HG03558 (cell line): ENCODE measurements around the gene TMEM129.
"Not testable (repeated sequence)": the region's sequence is repeated elsewhere in the genome, so short reads cannot be mapped to it uniquely, and the experiment has no call there.

Experiments used
- ATAC-seq: cut with Tn5 transposase; IDR thresholded peaks from one replicate; pipeline ENCODE4 v1.9.1; 2021; ENCODE audit warnings: moderate number of reproducible peaks; ENCODE audit not compliant: unreplicated experiment; ENCODE audit errors: extremely low read depth

The TMEM129 gene

DNA sequence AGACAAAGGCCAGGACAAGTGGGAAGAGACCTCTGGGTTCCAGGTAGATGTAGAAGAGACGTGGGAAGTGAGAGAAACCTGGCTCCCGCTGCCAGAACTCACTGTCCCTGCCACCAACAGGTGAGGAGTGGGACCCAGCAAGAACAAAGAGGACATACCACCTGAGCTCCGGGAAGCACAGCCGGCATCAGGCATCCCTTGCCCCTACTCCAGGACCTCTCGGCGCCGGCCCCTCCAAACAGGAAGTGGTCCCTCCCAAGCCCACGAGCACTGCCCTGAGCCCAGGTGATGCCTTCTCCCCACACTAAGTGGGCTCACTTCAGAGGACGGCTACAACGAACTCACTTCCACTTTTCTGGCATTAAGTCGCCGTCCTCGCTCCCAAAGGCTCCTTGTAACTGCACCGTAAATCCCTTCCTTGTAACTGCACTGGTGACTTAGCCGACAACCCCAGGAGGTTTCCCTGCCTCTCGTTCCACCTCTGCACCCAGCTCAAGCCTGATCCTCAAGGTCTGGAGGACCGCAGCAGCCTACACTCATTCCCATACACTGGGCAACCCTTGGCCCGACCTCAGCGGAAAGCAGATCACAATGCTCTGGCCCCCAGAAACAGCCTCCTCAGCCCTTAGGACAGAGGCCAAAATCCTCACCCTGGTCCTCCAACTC lies 45.9 kb downstream of the TMEM129 start:
- ATAC-seq, result no peak

DNA sequence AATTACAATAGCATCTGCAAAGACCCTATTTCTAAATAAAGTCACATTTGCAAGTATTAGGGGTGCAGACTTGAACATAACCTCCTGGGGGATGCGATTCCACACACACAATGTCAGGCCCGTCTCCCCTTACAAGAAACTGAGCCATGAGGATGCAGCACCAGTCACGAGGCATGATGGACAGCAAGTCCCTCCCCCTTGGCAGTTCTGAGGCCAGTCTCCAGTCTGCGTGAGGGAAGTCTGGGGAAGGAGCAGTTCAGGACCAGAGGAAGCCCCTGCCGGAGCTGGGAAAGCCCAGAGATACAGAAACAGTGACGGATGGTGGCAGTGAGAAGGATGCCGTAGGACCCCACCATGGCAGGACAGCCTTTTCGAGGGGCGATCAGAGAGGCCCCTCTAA lies 46.4 kb downstream of the TMEM129 start:
- ATAC-seq, result no peak

GRCh38 chr4:1673671-1674070 lies 47.5 kb downstream of the TMEM129 start:
- ATAC-seq, result no peak

DNA sequence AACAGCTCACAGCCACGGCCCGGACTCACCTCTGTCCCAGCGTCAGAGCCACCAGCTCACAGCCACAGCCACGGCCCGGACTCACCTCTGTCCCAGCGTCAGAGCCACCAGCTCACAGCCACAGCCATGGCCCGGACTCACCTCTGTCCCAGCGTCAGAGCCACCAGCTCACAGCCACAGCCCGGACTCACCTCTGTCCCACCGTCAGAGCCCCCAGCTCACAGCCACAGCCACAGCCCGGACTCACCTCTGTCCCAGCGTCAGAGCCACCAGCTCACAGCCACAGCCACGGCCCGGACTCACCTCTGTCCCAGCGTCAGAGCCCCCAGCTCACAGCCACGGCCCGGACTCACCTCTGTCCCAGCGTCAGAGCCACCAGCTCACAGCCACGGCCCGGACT lies 50.1 kb downstream of the TMEM129 start:
- ATAC-seq, result not testable (repeated sequence)

- ATAC-seq, result no peak
Measured at GRCh38 chr4:1670279-1670678, 50.8 kb downstream of the TMEM129 start.

DNA sequence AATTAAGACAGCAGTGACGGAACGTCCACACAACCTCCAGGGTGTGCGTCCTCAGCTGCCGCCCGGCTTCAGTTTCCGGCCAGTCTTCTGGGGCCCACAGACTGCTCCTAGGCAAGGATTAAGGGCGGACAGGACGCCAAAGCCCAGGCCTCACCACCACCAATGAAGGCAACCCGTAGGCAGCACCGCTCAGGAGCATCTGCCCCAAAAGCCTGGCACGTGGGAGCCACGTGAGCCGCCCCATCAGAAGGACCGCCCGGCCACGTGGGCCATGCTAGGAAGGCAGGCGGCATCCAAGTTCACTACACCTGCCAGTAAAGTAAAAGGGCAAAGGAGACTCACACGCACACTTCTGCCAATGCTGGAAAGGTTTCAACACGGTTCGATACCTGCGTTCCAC lies 51.3 kb downstream of the TMEM129 start:
- no peak for ATAC-seq

DNA sequence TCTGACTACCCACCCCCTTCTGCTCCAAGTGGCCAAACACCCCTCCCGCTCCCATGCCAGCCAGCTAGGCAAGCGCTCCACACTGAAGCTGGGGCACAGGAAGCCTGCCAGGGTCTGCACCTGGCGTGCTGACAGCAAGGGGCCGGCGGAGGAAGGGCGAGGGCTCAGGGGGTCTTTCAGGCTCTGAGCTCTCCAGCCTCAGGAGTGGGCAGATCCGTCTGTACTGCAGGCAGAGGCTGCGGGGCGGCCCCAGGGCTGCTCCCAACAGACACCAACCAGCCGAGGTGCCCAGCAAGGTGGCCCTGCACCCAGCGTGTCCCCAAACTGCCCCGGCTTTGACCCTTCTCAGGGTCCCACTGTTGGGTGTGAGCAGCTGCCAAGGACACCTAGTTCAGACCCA lies 51.9 kb downstream of the TMEM129 start:
- no peak for ATAC-seq

GRCh38 chr4:1668488-1668840 lies 52.7 kb downstream of the TMEM129 start:
- ATAC-seq, result no peak

DNA sequence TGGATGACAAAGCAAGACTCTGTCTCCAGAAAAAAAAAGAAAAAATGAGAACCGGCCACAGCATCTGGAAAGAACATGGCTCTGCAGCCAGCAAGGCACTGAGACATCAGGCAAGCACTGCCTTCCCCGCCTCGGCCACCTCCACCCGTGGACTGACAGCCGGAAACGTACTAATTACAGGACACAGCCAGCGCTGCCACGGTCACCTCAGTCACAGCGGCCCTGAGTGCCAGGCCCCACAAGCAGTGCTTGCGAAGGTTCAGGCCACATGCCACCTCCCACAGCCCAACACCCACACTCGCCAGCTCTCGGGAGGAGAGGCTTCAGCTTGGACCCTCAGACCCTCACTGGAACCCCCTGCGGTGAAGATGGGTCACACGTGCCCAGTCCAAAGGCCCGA lies 53.9 kb downstream of the TMEM129 start:
- ATAC-seq, result no peak

DNA sequence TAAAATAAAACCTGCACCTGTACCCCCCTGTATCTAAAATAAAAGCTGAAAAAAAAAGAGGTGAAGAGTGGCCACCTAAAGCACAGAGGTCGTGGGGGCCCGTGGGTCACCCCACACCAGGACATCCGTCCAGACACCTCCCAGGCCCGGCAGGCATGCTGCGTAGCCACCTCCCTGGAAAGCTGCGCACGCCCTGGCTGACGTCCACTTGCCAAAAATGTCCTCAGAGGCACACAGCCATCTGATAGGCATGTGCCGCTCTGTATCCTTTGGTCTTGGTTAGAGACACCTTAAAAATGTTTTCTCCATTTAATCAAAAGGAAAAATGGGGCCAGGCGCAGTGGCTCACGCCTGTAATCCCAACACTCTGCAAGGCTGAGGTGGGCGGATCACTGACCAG lies 54.7 kb downstream of the TMEM129 start:
- no peak for ATAC-seq
